COR-L47 (cell line): ENCODE measurements around the gene EPB41L5.
"Not testable (repeated sequence)": the region's sequence is repeated elsewhere in the genome, so short reads cannot be mapped to it uniquely, and the experiment has no call there.

Source experiments
- DNase-seq: peaks from one replicate; lab custom pipeline; 2025; lab: John Stamatoyannopoulos, UW

EPB41L5 gene

GRCh38 chr2:120029672-120030640 is 17.1 kb downstream of the EPB41L5 start:
- DNase-seq = no peak

- no peak for DNase-seq
These were observed 19.4 kb downstream of the EPB41L5 start for GRCh38 chr2:120032297-120032696.

GRCh38 chr2:120034027-120034426 is 21.1 kb downstream of the EPB41L5 start:
- DNase-seq = no peak

- DNase-seq = no peak
These were observed 21.7 kb downstream of the EPB41L5 start for GRCh38 chr2:120034621-120035020.

- no peak for DNase-seq
These were observed 23.3 kb downstream of the EPB41L5 start for GRCh38 chr2:120036145-120036544.

- no peak for DNase-seq
These were observed 25.2 kb downstream of the EPB41L5 start for GRCh38 chr2:120037995-120038541.

- no peak for DNase-seq
These were observed 29.5 kb downstream of the EPB41L5 start for GRCh38 chr2:120042359-120042758.

GRCh38 chr2:120044336-120044735 is 31.5 kb downstream of the EPB41L5 start:
- DNase-seq = no peak

- DNase-seq = not testable (repeated sequence)
These were observed 32.9 kb downstream of the EPB41L5 start for GRCh38 chr2:120045775-120046174.

- not testable (repeated sequence) for DNase-seq
These were observed 33.4 kb downstream of the EPB41L5 start for GRCh38 chr2:120046252-120046651.

GRCh38 chr2:120052597-120052996 is 39.7 kb downstream of the EPB41L5 start:
- DNase-seq = no peak

- no peak for DNase-seq
These were observed 41.0 kb downstream of the EPB41L5 start for GRCh38 chr2:120053891-120054290.

GRCh38 chr2:120059483-120059882 is 46.6 kb downstream of the EPB41L5 start:
- DNase-seq = no peak

GRCh38 chr2:120060088-120060623 is 47.3 kb downstream of the EPB41L5 start:
- no peak for DNase-seq

GRCh38 chr2:120064664-120065063 is 51.8 kb downstream of the EPB41L5 start:
- no peak for DNase-seq

- DNase-seq = peak; percentile 58
These were observed 54.1 kb downstream of the EPB41L5 start for GRCh38 chr2:120066800-120067547.

GRCh38 chr2:120068040-120068658 is 55.3 kb downstream of the EPB41L5 start:
- not testable (repeated sequence) for DNase-seq

- no peak for DNase-seq
These were observed 62.7 kb downstream of the EPB41L5 start for GRCh38 chr2:120075545-120075944.

- no peak for DNase-seq
These were observed 65.0 kb downstream of the EPB41L5 start for GRCh38 chr2:120077896-120078295.

- no peak for DNase-seq
These were observed 66.8 kb downstream of the EPB41L5 start for GRCh38 chr2:120079647-120080046.

- DNase-seq = no peak
These were observed 78.6 kb downstream of the EPB41L5 start for GRCh38 chr2:120091436-120091835.

GRCh38 chr2:120094795-120095194 is 81.9 kb downstream of the EPB41L5 start:
- DNase-seq = no peak
